Skeletal muscle satellite cell (primary cell): Measurements from ENCODE around the gene CSF2.

Experiments
- H3K27me3 ChIP-seq: 2 replicates; pipeline ENCODE4 v1.7.0; 2013; ENCODE audit warnings: low read length; ENCODE audit not compliant: control insufficient read depth, insufficient read depth
- H3K36me3 ChIP-seq: 2 replicates; pipeline ENCODE4 v1.7.0; 2013; ENCODE audit warnings: mild to moderate bottlenecking, control low read depth, low read length; ENCODE audit not compliant: insufficient read depth
- H3K4me1 ChIP-seq: 2 replicates; pipeline ENCODE4 v1.7.0; 2013; ENCODE audit warnings: low read length; ENCODE audit not compliant: control insufficient read depth, insufficient read depth
- H3K4me2 ChIP-seq: 2 replicates; pipeline ENCODE4 v1.7.0; 2013; ENCODE audit warnings: mild to moderate bottlenecking, low read length
- H3K4me3 ChIP-seq: 2 replicates; pipeline ENCODE4 v1.7.0; 2013; ENCODE audit warnings: low read length
- H3K9ac ChIP-seq: 2 replicates; pipeline ENCODE4 v1.7.0; 2013; ENCODE audit warnings: mild to moderate bottlenecking, low read depth, low read length, moderate library complexity
- H3K9me3 ChIP-seq: replicated peaks from 2 replicates; pipeline ENCODE4 v1.7.0; 2013; ENCODE audit warnings: mild to moderate bottlenecking, control low read depth, low read length

The CSF2 gene

DNA sequence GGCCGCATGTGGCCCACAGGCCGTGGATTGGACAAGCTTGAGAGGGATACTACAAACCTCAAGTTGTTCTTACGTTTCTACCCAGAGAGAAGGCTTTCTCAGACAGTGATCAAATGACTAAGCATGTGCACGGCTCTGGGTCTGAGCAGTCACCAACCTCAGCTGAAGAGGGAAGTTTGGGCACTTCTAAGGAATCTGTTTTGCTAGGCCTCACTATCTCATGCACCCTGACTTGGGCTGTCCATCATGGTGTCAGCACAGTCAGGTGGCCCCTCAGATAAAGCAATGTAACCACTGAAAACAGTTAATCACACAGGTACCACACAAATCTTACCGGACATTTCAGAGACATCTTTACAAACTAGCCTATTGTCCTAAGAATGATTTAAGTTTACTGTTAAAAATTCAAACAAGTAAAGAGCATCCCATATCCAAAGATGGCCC, 24.6 kb downstream of the CSF2 start:
- Histone ChIP-seq H3K4me1 (peaks cover 51% of the 10 kb centered on the region), H3K27me3 (no peaks in the 10 kb centered on the region), H3K9me3 (no peaks in the 10 kb centered on the region), H3K36me3 (no peaks in the 10 kb centered on the region), H3K4me3 (no peak overlapping the region), H3K4me2 (no peak overlapping the region), H3K9ac (peak overlapping the region; percentile 5)

DNA sequence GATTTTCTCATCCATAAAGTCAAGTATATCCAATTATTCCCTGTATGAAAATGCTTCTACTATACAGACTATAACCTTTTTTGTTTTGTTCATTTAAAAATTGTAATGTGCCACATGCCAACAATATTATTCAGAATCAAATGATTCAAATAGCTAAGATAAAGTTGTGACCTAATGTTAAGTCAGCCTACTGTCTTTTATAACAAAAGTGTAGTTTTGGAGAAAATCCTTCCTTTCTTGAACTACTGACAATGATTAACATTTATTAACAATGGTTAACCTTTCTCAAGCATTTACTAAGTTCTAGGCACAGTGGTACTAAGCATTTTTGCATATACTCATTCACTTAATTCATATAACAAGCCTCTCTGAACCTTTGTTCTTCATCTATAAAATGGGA, 25.0 kb downstream of the CSF2 start:
- no peak overlapping the region for H3K4me3 ChIP-seq
- H3K9ac ChIP-seq = no peak overlapping the region
- H3K9me3 ChIP-seq = no peaks in the 10 kb centered on the region
- H3K27me3 ChIP-seq = no peaks in the 10 kb centered on the region
- peaks cover 52% of the 10 kb centered on the region for H3K4me1 ChIP-seq
- H3K4me2 ChIP-seq = no peak overlapping the region
- no peaks in the 10 kb centered on the region for H3K36me3 ChIP-seq

DNA sequence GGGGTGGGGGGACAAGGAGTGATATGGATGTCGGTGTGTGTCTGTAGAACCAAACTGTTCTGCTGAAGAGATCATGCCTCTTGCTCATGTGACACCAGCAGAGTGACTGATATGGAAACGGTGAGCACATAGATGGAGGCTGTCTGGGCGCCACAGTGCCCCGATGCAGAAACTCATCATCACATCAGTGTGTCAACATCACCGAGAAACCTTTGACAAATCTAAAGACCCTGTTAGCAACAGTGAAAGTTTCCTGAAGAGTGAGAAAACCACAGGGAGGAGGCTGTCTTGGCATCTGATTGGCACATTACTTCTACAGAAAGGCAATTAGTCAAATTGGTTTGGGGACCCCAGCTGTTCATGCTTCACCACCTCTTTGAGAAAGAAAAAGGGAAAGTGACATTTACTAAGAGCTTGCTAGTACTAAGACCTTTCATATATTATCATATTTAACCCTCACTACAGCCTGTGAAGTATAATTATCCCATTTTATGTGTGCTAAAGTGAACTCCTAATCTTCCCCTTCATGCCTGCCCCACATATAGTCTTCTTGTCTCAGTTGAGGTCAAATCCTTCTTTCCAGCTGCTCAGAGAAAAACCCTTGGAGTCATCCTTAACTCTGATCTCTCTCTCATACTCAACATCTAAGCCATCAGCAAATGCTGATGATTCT, 25.6 kb downstream of the CSF2 start:
- Histone ChIP-seq H3K9me3 (no peaks in the 10 kb centered on the region), H3K4me1 (peaks cover 52% of the 10 kb centered on the region), H3K9ac (no peak overlapping the region), H3K4me2 (no peak overlapping the region), H3K27me3 (no peaks in the 10 kb centered on the region), H3K36me3 (no peaks in the 10 kb centered on the region), H3K4me3 (no peak overlapping the region)

DNA sequence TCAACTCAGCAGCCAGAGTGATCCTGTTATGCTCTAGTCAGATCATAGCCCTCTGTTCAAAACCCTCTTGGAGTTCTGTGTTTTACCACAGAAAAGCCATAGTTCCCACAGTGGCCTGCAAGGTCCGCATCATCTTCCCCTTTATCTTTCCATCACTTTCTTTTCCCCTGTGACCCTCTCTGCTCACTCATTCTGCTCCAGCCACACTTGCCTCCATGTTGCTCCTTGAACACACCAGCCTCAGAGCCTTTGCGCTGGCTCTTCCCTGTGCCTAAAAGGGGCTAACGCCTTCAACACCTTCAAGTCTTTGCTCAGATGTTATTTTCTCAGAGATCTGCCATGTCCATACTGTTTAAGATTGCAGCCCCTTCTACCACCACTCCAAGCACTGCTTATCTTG, 26.3 kb downstream of the CSF2 start:
- H3K9ac ChIP-seq = no peak overlapping the region
- H3K4me3 ChIP-seq = no peak overlapping the region
- no peaks in the 10 kb centered on the region for H3K9me3 ChIP-seq
- no peaks in the 10 kb centered on the region for H3K36me3 ChIP-seq
- no peak overlapping the region for H3K4me2 ChIP-seq
- no peaks in the 10 kb centered on the region for H3K27me3 ChIP-seq
- peaks cover 52% of the 10 kb centered on the region for H3K4me1 ChIP-seq

DNA sequence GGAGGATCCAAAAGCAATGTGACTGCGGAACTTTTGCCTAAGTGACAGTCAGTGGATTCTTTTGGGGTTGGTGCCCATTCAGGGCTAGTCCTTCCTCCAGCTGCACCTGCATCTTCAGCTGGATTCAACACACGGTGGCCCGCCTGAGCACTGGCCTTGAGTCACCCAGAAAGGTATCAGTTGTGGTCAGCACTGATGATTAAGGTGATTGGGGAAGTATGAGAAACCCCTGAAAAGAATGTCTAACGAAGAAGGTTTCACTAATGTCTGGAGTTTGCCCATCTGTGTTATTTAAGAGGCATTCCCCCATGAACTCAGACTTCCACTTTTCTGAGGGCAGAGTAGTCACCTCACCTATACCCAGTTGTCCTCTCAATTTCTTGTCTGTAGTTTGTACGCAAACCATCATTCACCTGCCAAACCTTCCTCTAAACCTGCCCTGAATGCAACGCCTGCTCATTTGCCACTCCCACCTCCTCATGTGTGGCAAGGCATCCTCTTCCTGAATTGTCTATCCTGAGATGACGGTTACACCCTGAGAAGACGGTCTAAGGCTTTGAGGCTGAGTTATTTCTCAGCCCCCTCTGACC, 27.2 kb downstream of the CSF2 start:
- Histone ChIP-seq H3K4me1 (peaks cover 44% of the 10 kb centered on the region), H3K27me3 (no peaks in the 10 kb centered on the region)

DNA sequence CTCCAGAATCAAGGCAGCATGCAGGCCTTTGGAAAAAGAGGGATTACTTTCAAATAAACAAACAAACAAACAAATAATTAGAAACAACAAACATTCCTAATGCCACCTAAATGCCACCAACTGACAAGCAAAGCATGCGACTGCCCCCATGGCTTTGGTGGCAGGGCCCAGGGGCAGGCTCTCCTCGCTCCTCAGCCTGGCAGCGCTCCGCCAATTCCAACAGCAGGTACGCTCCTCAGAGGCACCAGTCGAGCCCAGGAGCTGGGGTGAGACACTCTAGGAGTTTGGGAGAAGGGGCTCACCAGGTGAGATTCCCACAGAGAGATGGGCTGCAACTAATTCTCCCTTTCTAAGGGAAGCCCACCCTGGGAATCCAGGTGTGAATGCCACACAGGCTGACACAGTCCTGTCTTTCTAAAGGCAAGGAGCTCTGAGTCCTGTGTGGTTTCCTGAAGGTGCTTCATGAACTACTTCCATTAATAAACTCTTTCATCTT, 27.8 kb downstream of the CSF2 start:
- no peaks in the 10 kb centered on the region for H3K27me3 ChIP-seq
- no peak overlapping the region for H3K9ac ChIP-seq
- H3K9me3 ChIP-seq = no peaks in the 10 kb centered on the region
- H3K4me2 ChIP-seq = no peak overlapping the region
- no peaks in the 10 kb centered on the region for H3K36me3 ChIP-seq
- H3K4me3 ChIP-seq = no peak overlapping the region
- peaks cover 42% of the 10 kb centered on the region for H3K4me1 ChIP-seq

More for the DNA sequence above, 27.2 kb downstream of the CSF2 start:
- Histone ChIP-seq H3K4me3 (no peak overlapping the region), H3K9me3 (no peaks in the 10 kb centered on the region), H3K4me2 (no peak overlapping the region), H3K36me3 (no peaks in the 10 kb centered on the region), H3K9ac (no peak overlapping the region)

DNA sequence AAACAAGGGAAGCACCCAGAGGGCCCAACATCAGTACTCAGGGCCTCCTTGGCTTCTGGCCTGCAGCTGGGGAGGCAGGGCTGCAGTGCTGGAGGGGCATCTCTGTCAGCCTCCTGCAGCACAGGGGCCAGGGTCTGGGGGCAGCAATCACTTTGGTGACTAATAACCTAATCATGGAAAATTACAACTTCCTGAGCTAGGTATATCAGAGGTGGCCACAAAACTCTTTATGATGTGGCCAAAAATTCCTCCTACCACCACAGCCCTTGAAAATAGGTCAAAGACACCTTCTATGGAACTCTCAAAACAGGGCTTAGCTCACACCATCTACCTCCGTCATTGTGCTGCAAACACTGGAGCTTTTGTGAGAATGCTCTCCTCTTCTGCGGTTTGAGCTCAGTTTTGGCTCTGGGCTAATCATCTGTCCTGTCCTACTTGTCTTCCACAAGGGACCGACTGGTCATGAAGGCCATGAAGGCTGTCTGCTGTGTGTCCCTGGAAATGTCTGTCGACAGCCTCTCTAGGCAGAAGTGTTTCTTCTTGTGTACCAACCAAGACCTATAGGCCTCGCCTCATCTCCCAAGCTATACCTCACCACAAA, 28.6 kb downstream of the CSF2 start:
- Histone ChIP-seq H3K36me3 (no peaks in the 10 kb centered on the region), H3K9ac (no peak overlapping the region), H3K4me1 (peaks cover 42% of the 10 kb centered on the region), H3K9me3 (no peaks in the 10 kb centered on the region), H3K27me3 (no peaks in the 10 kb centered on the region), H3K4me2 (no peak overlapping the region), H3K4me3 (no peak overlapping the region)

DNA sequence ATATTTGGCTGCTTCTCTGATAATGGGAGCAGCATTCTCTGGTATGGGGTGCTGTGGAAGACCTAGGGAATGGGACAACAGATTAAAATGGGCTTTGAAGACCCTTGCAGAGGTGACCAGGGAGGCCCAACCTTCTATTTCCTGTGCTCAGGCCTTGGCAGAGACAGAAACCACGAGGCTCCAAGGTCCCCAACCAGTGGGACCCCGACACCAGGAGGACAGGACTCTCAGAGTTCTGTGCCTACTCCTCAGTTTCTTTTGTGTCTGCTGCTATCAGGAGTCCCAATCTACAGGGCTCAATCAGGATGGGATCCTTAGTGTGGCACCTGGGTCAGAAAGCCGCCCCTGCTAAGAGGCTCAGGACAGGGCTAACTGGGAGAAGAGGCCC, 29.3 kb downstream of the CSF2 start:
- Histone ChIP-seq H3K9ac (peak overlapping the region; percentile 54), H3K4me1 (peaks cover 42% of the 10 kb centered on the region)

DNA sequence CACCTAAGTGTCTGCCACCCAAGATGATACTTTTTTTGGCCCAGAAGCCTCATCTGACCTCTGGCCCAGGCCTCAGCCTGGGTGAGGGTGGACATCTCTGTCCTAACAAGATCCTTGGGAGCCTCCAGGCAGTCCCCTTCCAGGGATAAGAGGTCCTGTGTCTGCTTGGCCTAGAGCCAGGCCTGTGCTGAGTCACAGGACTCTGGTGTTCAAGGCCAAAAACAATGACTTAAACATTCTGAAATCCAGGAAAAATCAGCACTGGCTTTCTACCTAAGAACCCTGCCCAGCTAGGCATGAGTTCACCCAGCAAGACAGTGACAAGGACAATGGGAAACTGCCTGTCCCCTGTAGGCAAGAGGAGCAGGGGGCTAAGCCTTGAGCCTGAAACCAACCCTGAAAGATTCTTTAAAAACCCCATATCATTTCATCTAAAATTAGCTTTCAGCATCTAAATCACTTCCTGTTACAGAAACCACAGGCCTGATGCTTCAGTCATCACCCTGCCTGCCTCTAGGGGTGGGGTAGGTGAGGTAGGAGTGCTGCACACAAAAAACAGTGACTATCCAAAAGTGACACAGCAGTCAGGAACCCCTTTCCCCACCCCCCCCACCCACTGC, 29.9 kb downstream of the CSF2 start:
- Histone ChIP-seq H3K4me2 (peak overlapping the region; percentile 51), H3K27me3 (no peaks in the 10 kb centered on the region), H3K9ac (peak overlapping the region; percentile 54), H3K36me3 (no peaks in the 10 kb centered on the region), H3K4me1 (peaks cover 38% of the 10 kb centered on the region), H3K9me3 (no peaks in the 10 kb centered on the region), H3K4me3 (no peak overlapping the region)

More for the DNA sequence above, 29.3 kb downstream of the CSF2 start:
- no peaks in the 10 kb centered on the region for H3K9me3 ChIP-seq
- H3K4me3 ChIP-seq = no peak overlapping the region
- peak overlapping the region; percentile 51 for H3K4me2 ChIP-seq
- no peaks in the 10 kb centered on the region for H3K27me3 ChIP-seq
- no peaks in the 10 kb centered on the region for H3K36me3 ChIP-seq

DNA sequence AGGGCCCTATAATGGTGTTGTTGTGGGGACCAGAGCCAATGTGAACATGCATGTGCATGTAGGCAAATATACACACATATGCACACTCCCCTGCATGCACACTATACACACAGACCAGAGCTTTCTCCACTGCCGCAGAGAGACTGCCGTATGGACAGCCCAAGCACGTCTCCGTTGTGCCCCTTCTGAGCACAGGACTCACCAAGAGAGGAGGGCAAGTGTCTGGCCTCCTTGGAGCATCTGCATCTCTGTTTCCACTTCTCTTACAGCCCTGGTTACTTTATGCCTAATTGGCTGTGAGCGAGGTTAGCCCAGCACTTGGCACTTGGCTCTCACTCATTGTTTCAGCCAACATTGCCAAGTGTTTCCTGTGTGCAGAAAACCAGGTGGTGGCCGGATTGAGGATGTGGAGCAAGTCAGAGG, 30.4 kb downstream of the CSF2 start:
- Histone ChIP-seq H3K27me3 (no peaks in the 10 kb centered on the region), H3K4me2 (peak overlapping the region; percentile 51), H3K9ac (peak overlapping the region; percentile 17), H3K36me3 (no peaks in the 10 kb centered on the region), H3K4me3 (peak overlapping the region; percentile 49), H3K4me1 (peaks cover 33% of the 10 kb centered on the region), H3K9me3 (no peaks in the 10 kb centered on the region)

DNA sequence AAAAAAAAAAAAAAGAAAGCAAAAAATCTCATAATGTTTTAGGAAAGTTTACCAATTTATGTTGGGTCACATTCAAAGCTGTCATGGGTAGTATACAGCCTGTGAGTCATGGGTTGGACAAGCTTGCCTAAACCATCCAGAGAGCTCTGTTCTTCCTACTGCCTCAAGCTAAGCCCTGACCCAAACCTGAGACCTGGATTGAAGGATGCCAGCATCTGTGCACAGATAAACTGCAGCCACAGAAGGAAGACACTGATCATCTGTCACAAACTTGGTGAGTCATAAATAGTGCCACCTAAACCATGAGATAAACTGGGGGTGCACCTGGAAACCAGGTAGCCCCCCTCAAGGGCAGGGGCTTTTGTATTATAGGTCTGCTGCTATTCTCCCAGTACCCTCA, 31.0 kb downstream of the CSF2 start:
- Histone ChIP-seq H3K27me3 (no peaks in the 10 kb centered on the region), H3K36me3 (no peaks in the 10 kb centered on the region), H3K4me3 (no peak overlapping the region), H3K9ac (no peak overlapping the region), H3K4me1 (peaks cover 30% of the 10 kb centered on the region), H3K9me3 (no peaks in the 10 kb centered on the region), H3K4me2 (no peak overlapping the region)
